ENCODE results near the gene CFAP57.

DNA sequence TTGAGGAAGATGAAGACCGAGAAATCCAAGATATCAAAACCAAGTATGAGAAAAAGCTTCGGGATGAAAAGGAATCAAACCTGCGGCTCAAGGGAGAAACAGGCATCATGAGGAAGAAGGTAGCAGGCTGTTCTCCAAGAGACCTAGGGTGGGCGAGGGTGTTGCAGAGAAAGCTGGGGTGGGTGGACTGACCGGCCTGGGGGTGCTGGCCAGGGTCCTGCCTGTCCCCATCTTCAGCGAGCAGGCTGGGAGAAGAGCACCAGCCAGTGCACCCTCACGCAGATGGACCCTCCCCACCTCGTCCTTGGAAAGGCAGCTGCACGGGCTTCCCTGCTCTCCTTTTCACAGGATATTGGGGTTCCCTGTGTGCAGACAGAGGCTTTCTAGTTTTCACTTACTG is 50.7 kb downstream of the CFAP57 start:
- TF ChIP-seq POLR2A (IDR thresholded peaks at IDR 0.05; ENCODE audit: low read depth, low read length) (no peak), POLR2AphosphoS5 (IDR thresholded peaks at IDR 0.05; ENCODE audit: low read depth, low read length) (no peak)
